T-helper 2 cell treated with Interferon-gamma antibody and Interleukin-4, amounts not matched to agents 5 μg/mL and 100 μg/mL, for 36 hours (primary cell): Measurements from ENCODE around the gene CEP128.

Source experiments
- DNase-seq: peaks from one replicate; pipeline ENCODE4 v3.0.0; 2021; ENCODE audit warnings: low spot score
- H3K27ac Mint-ChIP-seq: one replicate; pipeline ENCODE4 v1.8.0; 2021; ENCODE audit warnings: mild to moderate bottlenecking, mixed read lengths
- H3K27me3 Mint-ChIP-seq: one replicate; pipeline ENCODE4 v1.8.0; 2021; ENCODE audit warnings: low read depth, mixed read lengths
- H3K36me3 Mint-ChIP-seq: one replicate; pipeline ENCODE4 v1.8.0; 2021; ENCODE audit warnings: low read depth, mixed read lengths
- H3K4me1 Mint-ChIP-seq: one replicate; pipeline ENCODE4 v1.8.0; 2021; ENCODE audit warnings: low read depth, mixed read lengths
- H3K4me3 Mint-ChIP-seq: one replicate; pipeline ENCODE4 v1.8.0; 2022; ENCODE audit warnings: mild to moderate bottlenecking, moderate library complexity, mixed read lengths
- H3K9me3 Mint-ChIP-seq: one replicate; pipeline ENCODE4 v1.8.0; 2021; ENCODE audit warnings: mixed read lengths

The CEP128 gene

GRCh38 chr14:80906336-80906735, 35.2 kb downstream of the CEP128 start:
- Mint-ChIP-seq H3K4me3 (no peak overlapping the region), H3K9me3 (no peaks in the 10 kb centered on the region), H3K36me3 (peaks cover 31% of the 10 kb centered on the region), H3K27me3 (no peaks in the 10 kb centered on the region), H3K4me1 (peaks cover 10% of the 10 kb centered on the region), H3K27ac (no peak overlapping the region)
- DNase-seq = no peak

GRCh38 chr14:80902608-80903007, 38.9 kb downstream of the CEP128 start:
- DNase-seq = no peak
- H3K27me3 Mint-ChIP-seq = no peaks in the 10 kb centered on the region
- H3K9me3 Mint-ChIP-seq = no peaks in the 10 kb centered on the region
- H3K4me3 Mint-ChIP-seq = no peak overlapping the region
- H3K36me3 Mint-ChIP-seq = peaks cover 31% of the 10 kb centered on the region
- peaks cover 10% of the 10 kb centered on the region for H3K4me1 Mint-ChIP-seq
- H3K27ac Mint-ChIP-seq = no peak overlapping the region

GRCh38 chr14:80901822-80902221, 39.7 kb downstream of the CEP128 start:
- Mint-ChIP-seq H3K36me3 (peaks cover 36% of the 10 kb centered on the region), H3K9me3 (no peaks in the 10 kb centered on the region), H3K27me3 (no peaks in the 10 kb centered on the region), H3K4me1 (peaks cover 10% of the 10 kb centered on the region), H3K4me3 (no peak overlapping the region), H3K27ac (no peak overlapping the region)
- no peak for DNase-seq

- Mint-ChIP-seq H3K27ac (no peak overlapping the region), H3K36me3 (peaks cover 36% of the 10 kb centered on the region), H3K4me1 (peaks cover 10% of the 10 kb centered on the region), H3K4me3 (no peak overlapping the region), H3K27me3 (no peaks in the 10 kb centered on the region), H3K9me3 (no peaks in the 10 kb centered on the region)
- no peak for DNase-seq
Measured at GRCh38 chr14:80901260-80901659, 40.3 kb downstream of the CEP128 start.

- no peak overlapping the region for H3K4me3 Mint-ChIP-seq
- H3K27me3 Mint-ChIP-seq = no peaks in the 10 kb centered on the region
- DNase-seq = no peak
- H3K4me1 Mint-ChIP-seq = no peaks in the 10 kb centered on the region
- peaks cover 13% of the 10 kb centered on the region for H3K36me3 Mint-ChIP-seq
- peaks cover 37% of the 10 kb centered on the region for H3K9me3 Mint-ChIP-seq
- no peak overlapping the region for H3K27ac Mint-ChIP-seq
Measured at GRCh38 chr14:80872645-80873044, 68.9 kb downstream of the CEP128 start.

- Mint-ChIP-seq H3K4me1 (no peaks in the 10 kb centered on the region), H3K4me3 (no peak overlapping the region), H3K27ac (no peak overlapping the region), H3K36me3 (peaks cover 12% of the 10 kb centered on the region), H3K9me3 (peaks cover 44% of the 10 kb centered on the region), H3K27me3 (no peaks in the 10 kb centered on the region)
- no peak for DNase-seq
Measured at GRCh38 chr14:80868260-80868659, 73.3 kb downstream of the CEP128 start.

- no peak for DNase-seq
- Mint-ChIP-seq H3K27ac (no peak overlapping the region), H3K27me3 (no peaks in the 10 kb centered on the region), H3K4me1 (no peaks in the 10 kb centered on the region), H3K36me3 (peaks cover 12% of the 10 kb centered on the region), H3K9me3 (peaks cover 44% of the 10 kb centered on the region), H3K4me3 (no peak overlapping the region)
Measured at GRCh38 chr14:80867798-80868197, 73.7 kb downstream of the CEP128 start.

GRCh38 chr14:80867091-80867490, 74.4 kb downstream of the CEP128 start:
- Mint-ChIP-seq H3K9me3 (peaks cover 41% of the 10 kb centered on the region), H3K36me3 (peaks cover 10% of the 10 kb centered on the region), H3K4me3 (no peak overlapping the region), H3K4me1 (no peaks in the 10 kb centered on the region), H3K27me3 (no peaks in the 10 kb centered on the region), H3K27ac (no peak overlapping the region)
- no peak for DNase-seq

- Mint-ChIP-seq H3K36me3 (peaks cover 6% of the 10 kb centered on the region), H3K27ac (no peak overlapping the region), H3K4me1 (no peaks in the 10 kb centered on the region), H3K27me3 (no peaks in the 10 kb centered on the region), H3K4me3 (no peak overlapping the region), H3K9me3 (peaks cover 30% of the 10 kb centered on the region)
- no peak for DNase-seq
Measured at GRCh38 chr14:80865565-80865964, 76.0 kb downstream of the CEP128 start.

- no peak overlapping the region for H3K27ac Mint-ChIP-seq
- no peaks in the 10 kb centered on the region for H3K27me3 Mint-ChIP-seq
- no peak for DNase-seq
- no peak overlapping the region for H3K4me3 Mint-ChIP-seq
- H3K9me3 Mint-ChIP-seq = peaks cover 11% of the 10 kb centered on the region
- no peaks in the 10 kb centered on the region for H3K4me1 Mint-ChIP-seq
- peaks cover 6% of the 10 kb centered on the region for H3K36me3 Mint-ChIP-seq
Measured at GRCh38 chr14:80862983-80863382, 78.6 kb downstream of the CEP128 start.

GRCh38 chr14:80862541-80862940, 79.0 kb downstream of the CEP128 start:
- no peak overlapping the region for H3K4me3 Mint-ChIP-seq
- peaks cover 3% of the 10 kb centered on the region for H3K36me3 Mint-ChIP-seq
- no peak overlapping the region for H3K27ac Mint-ChIP-seq
- no peaks in the 10 kb centered on the region for H3K4me1 Mint-ChIP-seq
- DNase-seq = no peak
- H3K9me3 Mint-ChIP-seq = peaks cover 6% of the 10 kb centered on the region
- H3K27me3 Mint-ChIP-seq = no peaks in the 10 kb centered on the region

GRCh38 chr14:80850197-80850814, 91.2 kb downstream of the CEP128 start:
- H3K27me3 Mint-ChIP-seq = no peaks in the 10 kb centered on the region
- H3K36me3 Mint-ChIP-seq = no peaks in the 10 kb centered on the region
- H3K27ac Mint-ChIP-seq = no peak overlapping the region
- no peak overlapping the region for H3K4me3 Mint-ChIP-seq
- no peak for DNase-seq
- no peaks in the 10 kb centered on the region for H3K4me1 Mint-ChIP-seq
- H3K9me3 Mint-ChIP-seq = no peaks in the 10 kb centered on the region

GRCh38 chr14:80847070-80847469, 94.5 kb downstream of the CEP128 start:
- H3K9me3 Mint-ChIP-seq = no peaks in the 10 kb centered on the region
- no peaks in the 10 kb centered on the region for H3K4me1 Mint-ChIP-seq
- H3K4me3 Mint-ChIP-seq = no peak overlapping the region
- no peak for DNase-seq
- H3K27me3 Mint-ChIP-seq = no peaks in the 10 kb centered on the region
- H3K27ac Mint-ChIP-seq = no peak overlapping the region
- H3K36me3 Mint-ChIP-seq = no peaks in the 10 kb centered on the region

GRCh38 chr14:80845856-80846255, 95.7 kb downstream of the CEP128 start:
- Mint-ChIP-seq H3K4me1 (no peaks in the 10 kb centered on the region), H3K36me3 (no peaks in the 10 kb centered on the region), H3K27me3 (no peaks in the 10 kb centered on the region), H3K27ac (no peak overlapping the region), H3K4me3 (no peak overlapping the region), H3K9me3 (no peaks in the 10 kb centered on the region)
- DNase-seq = no peak

GRCh38 chr14:80844872-80845271, 96.7 kb downstream of the CEP128 start:
- Mint-ChIP-seq H3K27ac (no peak overlapping the region), H3K4me1 (no peaks in the 10 kb centered on the region), H3K4me3 (no peak overlapping the region), H3K27me3 (no peaks in the 10 kb centered on the region), H3K9me3 (no peaks in the 10 kb centered on the region), H3K36me3 (no peaks in the 10 kb centered on the region)
- DNase-seq = no peak
